ENCODE results near the gene ANKS4B.
A peak's percentile ranks its signal among the peaks of the same experiment; 100 is the strongest.
"Not testable (repeated sequence)": the region's sequence is repeated elsewhere in the genome, so short reads cannot be mapped to it uniquely, and the experiment has no call there.

The ANKS4B gene

GRCh38 chr16:21289789-21290188 lies 56.3 kb downstream of the ANKS4B start:
- WGBS (ENCODE audit: insufficient coverage, insufficient read length): no CpG with 5 or more reads among the region's 3 CpGs

GRCh38 chr16:21300309-21301167 lies 67.0 kb downstream of the ANKS4B start:
- Histone ChIP-seq H3K27ac (ENCODE audit: low read length) (no peak overlapping the region), H3K4me3 (ENCODE audit: low read length) (peak overlapping the region; percentile 55), H3K27me3 (ENCODE audit: control insufficient read depth, insufficient read depth, low read length) (peaks cover 13% of the 10 kb centered on the region; the same call in 1 of the 2 replicates), H3K9me3 (ENCODE audit: control insufficient read depth, insufficient read depth, low read length) (no peaks in the 10 kb centered on the region), H3K36me3 (ENCODE audit: control insufficient read depth, insufficient read depth, low read length) (no peaks in the 10 kb centered on the region), H3K4me1 (ENCODE audit: control insufficient read depth, insufficient read depth, low read length) (no peaks in the 10 kb centered on the region)
- no CpG with 5 or more reads among the region's 36 CpGs for WGBS (ENCODE audit: insufficient coverage, insufficient read length)
- DNase-seq (ENCODE audit: low read depth, low spot score): peak; percentile 88

More at GRCh38 chr16:21289789-21290188, 56.3 kb downstream of the ANKS4B start:
- H3K27me3 ChIP-seq (ENCODE audit: control insufficient read depth, insufficient read depth, low read length); H3K4me1 ChIP-seq (ENCODE audit: control insufficient read depth, insufficient read depth, low read length); H3K36me3 ChIP-seq (ENCODE audit: control insufficient read depth, insufficient read depth, low read length); DNase-seq (ENCODE audit: low read depth, low spot score); H3K27ac ChIP-seq (ENCODE audit: low read length); H3K9me3 ChIP-seq (ENCODE audit: control insufficient read depth, insufficient read depth, low read length); H3K4me3 ChIP-seq (ENCODE audit: low read length): not testable (repeated sequence)

DNA sequence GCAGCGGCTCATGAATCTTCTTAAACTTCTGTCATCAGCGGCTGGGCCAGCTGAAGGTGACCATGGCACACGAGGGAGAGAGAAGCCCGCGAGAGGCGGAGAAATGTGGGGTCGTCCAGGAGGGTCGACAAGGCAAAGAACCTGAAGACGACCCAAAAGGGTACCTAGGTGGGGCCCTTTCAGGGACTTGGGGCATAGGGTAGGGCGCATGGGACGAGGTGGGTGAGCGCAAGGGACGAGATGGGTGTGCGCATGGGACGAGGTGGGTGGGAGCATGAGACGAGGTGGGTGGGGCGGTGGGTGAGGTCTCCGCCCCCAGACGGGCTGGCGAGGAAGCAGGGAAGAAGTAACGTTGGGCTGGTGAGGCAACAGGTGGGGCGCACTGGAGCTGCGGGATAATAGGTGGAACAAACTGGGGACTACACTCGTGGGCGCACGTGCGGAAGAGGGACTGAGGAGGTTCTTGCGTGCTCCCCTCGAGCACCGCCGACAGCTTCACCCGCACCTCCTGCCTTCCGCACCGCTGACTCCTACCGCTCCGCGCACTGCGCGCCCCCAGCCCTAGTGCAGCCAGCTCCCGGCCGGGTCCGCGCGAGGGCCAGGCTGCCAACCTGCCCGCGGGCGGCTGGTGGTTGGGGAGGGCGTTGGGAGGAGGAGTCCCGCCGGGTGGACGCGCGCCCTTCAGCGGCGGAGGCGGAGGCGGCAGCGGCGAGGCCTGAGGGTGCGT lies 67.8 kb downstream of the ANKS4B start:
- peak overlapping the region; percentile 55; the same call in 1 of the 2 replicates for H3K4me3 ChIP-seq (ENCODE audit: low read length)
- no peaks in the 10 kb centered on the region for H3K9me3 ChIP-seq (ENCODE audit: control insufficient read depth, insufficient read depth, low read length)
- WGBS (ENCODE audit: insufficient coverage, insufficient read length): no CpG with 5 or more reads among the region's 60 CpGs
- peaks cover 13% of the 10 kb centered on the region; the same call in 1 of the 2 replicates for H3K27me3 ChIP-seq (ENCODE audit: control insufficient read depth, insufficient read depth, low read length)
- no peak for DNase-seq (ENCODE audit: low read depth, low spot score)
- H3K4me1 ChIP-seq (ENCODE audit: control insufficient read depth, insufficient read depth, low read length): no peaks in the 10 kb centered on the region
- H3K36me3 ChIP-seq (ENCODE audit: control insufficient read depth, insufficient read depth, low read length): no peaks in the 10 kb centered on the region
- no peak overlapping the region for H3K27ac ChIP-seq (ENCODE audit: low read length)

GRCh38 chr16:21301895-21302291 lies 68.4 kb downstream of the ANKS4B start:
- no peak for DNase-seq (ENCODE audit: low read depth, low spot score)
- WGBS (ENCODE audit: insufficient coverage, insufficient read length): no CpG with 5 or more reads among the region's 17 CpGs
- peak overlapping the region; percentile 55; the same call in 1 of the 2 replicates for H3K4me3 ChIP-seq (ENCODE audit: low read length)
- H3K4me1 ChIP-seq (ENCODE audit: control insufficient read depth, insufficient read depth, low read length): no peaks in the 10 kb centered on the region
- no peaks in the 10 kb centered on the region for H3K36me3 ChIP-seq (ENCODE audit: control insufficient read depth, insufficient read depth, low read length)
- peaks cover 13% of the 10 kb centered on the region; the same call in 1 of the 2 replicates for H3K27me3 ChIP-seq (ENCODE audit: control insufficient read depth, insufficient read depth, low read length)
- no peaks in the 10 kb centered on the region for H3K9me3 ChIP-seq (ENCODE audit: control insufficient read depth, insufficient read depth, low read length)
- H3K27ac ChIP-seq (ENCODE audit: low read length): no peak overlapping the region

DNA sequence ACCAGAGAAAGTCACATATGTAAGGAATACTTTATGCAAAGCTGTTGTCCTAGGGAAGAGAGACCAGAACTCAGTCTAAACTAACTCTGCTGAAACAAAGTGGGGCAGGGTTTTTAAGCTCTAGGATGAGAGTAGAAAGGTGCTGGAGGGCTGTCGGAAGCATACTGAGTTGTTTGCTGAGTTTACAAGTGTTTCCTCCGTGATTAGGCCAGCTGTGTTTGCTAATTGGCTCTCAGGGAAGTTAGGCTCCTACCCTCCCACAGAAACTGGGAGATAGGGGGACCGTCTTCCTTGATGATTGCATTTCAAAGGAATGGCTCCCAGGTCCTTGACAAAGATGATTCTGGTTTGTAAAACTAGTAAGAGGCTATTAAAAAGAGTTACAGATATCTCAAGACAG lies 69.0 kb downstream of the ANKS4B start:
- H3K9me3 ChIP-seq (ENCODE audit: control insufficient read depth, insufficient read depth, low read length): no peaks in the 10 kb centered on the region
- WGBS (ENCODE audit: insufficient coverage, insufficient read length): no CpG with 5 or more reads among the region's 3 CpGs
- no peak overlapping the region for H3K27ac ChIP-seq (ENCODE audit: low read length)
- DNase-seq (ENCODE audit: low read depth, low spot score): no peak
- no peak overlapping the region for H3K4me3 ChIP-seq (ENCODE audit: low read length)
- no peaks in the 10 kb centered on the region for H3K36me3 ChIP-seq (ENCODE audit: control insufficient read depth, insufficient read depth, low read length)
- peaks cover 13% of the 10 kb centered on the region; the same call in 1 of the 2 replicates for H3K27me3 ChIP-seq (ENCODE audit: control insufficient read depth, insufficient read depth, low read length)
- H3K4me1 ChIP-seq (ENCODE audit: control insufficient read depth, insufficient read depth, low read length): no peaks in the 10 kb centered on the region

DNA sequence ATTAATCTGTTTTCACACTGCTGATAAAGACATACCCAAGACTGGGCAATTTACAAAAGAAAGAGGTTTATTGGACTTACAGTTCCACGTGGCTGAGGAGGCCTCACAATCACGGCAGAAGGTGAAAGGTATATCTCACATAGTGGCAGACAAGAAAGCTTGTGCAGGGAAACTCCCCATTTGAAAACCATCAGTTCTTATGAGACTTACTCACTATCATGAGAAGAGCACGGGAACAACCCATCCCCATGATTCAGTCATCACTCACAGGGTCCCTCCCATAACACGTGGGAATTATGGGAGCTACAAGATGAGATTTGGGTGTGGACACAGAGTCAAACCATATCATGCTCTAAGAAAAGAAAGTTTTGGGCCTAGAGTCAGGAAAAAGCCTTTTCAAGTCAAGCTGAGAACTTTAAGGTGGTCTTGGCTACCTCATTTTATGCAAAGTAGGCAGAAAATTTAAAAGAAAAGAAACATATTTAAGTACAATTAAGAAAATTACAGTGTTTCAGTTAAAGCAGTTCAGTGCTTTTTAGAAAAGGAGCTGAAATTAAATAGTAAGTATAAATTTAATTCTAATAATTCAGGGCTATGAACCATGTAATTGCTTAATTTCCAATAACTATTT lies 69.5 kb downstream of the ANKS4B start:
- Histone ChIP-seq H3K9me3 (ENCODE audit: control insufficient read depth, insufficient read depth, low read length) (no peaks in the 10 kb centered on the region), H3K36me3 (ENCODE audit: control insufficient read depth, insufficient read depth, low read length) (no peaks in the 10 kb centered on the region), H3K4me3 (ENCODE audit: low read length) (no peak overlapping the region), H3K4me1 (ENCODE audit: control insufficient read depth, insufficient read depth, low read length) (no peaks in the 10 kb centered on the region), H3K27me3 (ENCODE audit: control insufficient read depth, insufficient read depth, low read length) (peaks cover 13% of the 10 kb centered on the region; the same call in 1 of the 2 replicates), H3K27ac (ENCODE audit: low read length) (no peak overlapping the region)
- no CpG with 5 or more reads among the region's 4 CpGs for WGBS (ENCODE audit: insufficient coverage, insufficient read length)
- DNase-seq (ENCODE audit: low read depth, low spot score): no peak

All from iPS DF 6.9 (cell line).